Measurements from ENCODE around the gene THUMPD2.

THUMPD2 gene

GRCh38 chr2:39734445-39734844, 44.6 kb downstream of the THUMPD2 start:
- no peaks in the 10 kb centered on the region for H3K27me3 ChIP-seq
- H3K4me3 ChIP-seq (ENCODE audit: low read depth, low read length), result no peak overlapping the region
- H3K4me1 ChIP-seq, result peaks cover 17% of the 10 kb centered on the region
- TF ChIP-seq, protein P1, sequence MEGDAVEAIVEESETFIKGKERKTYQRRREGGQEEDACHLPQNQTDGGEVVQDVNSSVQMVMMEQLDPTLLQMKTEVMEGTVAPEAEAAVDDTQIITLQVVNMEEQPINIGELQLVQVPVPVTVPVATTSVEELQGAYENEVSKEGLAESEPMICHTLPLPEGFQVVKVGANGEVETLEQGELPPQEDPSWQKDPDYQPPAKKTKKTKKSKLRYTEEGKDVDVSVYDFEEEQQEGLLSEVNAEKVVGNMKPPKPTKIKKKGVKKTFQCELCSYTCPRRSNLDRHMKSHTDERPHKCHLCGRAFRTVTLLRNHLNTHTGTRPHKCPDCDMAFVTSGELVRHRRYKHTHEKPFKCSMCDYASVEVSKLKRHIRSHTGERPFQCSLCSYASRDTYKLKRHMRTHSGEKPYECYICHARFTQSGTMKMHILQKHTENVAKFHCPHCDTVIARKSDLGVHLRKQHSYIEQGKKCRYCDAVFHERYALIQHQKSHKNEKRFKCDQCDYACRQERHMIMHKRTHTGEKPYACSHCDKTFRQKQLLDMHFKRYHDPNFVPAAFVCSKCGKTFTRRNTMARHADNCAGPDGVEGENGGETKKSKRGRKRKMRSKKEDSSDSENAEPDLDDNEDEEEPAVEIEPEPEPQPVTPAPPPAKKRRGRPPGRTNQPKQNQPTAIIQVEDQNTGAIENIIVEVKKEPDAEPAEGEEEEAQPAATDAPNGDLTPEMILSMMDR (IDR thresholded peaks at IDR 0.05; ENCODE audit: low read depth, low read length), result no peak
- H3K9me3 ChIP-seq, result no peaks in the 10 kb centered on the region
- DNase-seq, result no peak
- H3K36me3 ChIP-seq, result peaks cover 45% of the 10 kb centered on the region

DNA sequence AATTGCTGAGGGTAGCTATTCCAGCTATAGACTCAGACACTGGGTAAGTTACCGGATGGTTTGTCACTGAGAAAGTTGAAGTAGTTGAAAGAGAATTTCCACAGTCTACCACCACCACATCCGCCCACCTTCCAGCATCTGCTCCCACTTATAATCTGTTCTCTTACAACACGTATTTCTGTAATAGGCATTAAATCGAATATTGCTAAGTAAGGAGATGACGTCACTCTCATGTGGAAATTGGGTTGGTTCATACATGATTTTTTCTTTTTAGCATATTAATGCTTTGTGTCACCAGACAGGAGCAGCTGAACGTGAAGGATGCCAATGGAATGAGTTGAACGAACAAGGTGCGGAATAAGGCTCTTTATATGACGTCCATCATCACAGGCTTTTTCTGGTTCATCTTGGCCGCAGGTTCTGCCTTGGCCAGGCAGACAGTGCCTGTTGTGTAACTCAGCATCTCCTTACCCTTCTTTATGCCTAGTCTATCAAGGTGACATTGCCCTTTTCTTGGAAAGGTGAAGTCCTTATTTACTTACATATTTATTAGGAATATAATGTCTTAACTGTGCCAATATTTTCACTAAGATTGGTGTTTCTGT, 45.9 kb downstream of the THUMPD2 start:
- H3K4me1 ChIP-seq, result peaks cover 17% of the 10 kb centered on the region
- no peaks in the 10 kb centered on the region for H3K27me3 ChIP-seq
- H3K4me3 ChIP-seq (ENCODE audit: low read depth, low read length), result no peak overlapping the region
- H3K36me3 ChIP-seq, result peaks cover 36% of the 10 kb centered on the region
- TF ChIP-seq, protein P1 (IDR thresholded peaks at IDR 0.05; ENCODE audit: low read depth, low read length), result no peak
- DNase-seq, result no peak
- H3K9me3 ChIP-seq, result no peaks in the 10 kb centered on the region

GRCh38 chr2:39732482-39732881, 46.6 kb downstream of the THUMPD2 start:
- H3K36me3 ChIP-seq, result peaks cover 29% of the 10 kb centered on the region
- TF ChIP-seq, protein P1 (IDR thresholded peaks at IDR 0.05; ENCODE audit: low read depth, low read length), result no peak
- DNase-seq, result peak; percentile 65
- H3K27me3 ChIP-seq, result no peaks in the 10 kb centered on the region
- H3K9me3 ChIP-seq, result no peaks in the 10 kb centered on the region
- peaks cover 17% of the 10 kb centered on the region for H3K4me1 ChIP-seq
- H3K4me3 ChIP-seq (ENCODE audit: low read depth, low read length), result no peak overlapping the region

DNA sequence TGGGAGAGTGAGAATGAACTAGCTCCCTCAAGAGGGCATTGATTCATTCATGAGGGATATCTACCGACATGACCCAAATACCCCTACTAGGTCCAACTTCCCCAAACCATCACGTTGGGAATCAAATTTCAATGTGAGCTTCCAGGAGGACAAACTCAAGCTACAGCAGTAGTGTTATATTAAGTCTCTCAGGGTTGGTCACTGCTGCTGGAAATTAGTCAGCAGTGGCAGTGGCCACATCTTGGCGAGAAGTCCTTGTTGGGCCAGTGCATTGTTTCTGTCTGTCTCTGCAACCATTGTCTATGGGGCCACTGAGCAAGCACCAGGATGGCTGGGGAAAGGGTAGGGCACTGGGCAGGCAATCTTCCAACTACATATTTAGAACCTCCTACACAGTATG, 47.5 kb downstream of the THUMPD2 start:
- Histone ChIP-seq H3K36me3 (peaks cover 21% of the 10 kb centered on the region), H3K27me3 (no peaks in the 10 kb centered on the region), H3K9me3 (no peaks in the 10 kb centered on the region), H3K4me1 (peaks cover 17% of the 10 kb centered on the region), H3K4me3 (ENCODE audit: low read depth, low read length) (no peak overlapping the region)
- TF ChIP-seq, protein P1 (IDR thresholded peaks at IDR 0.05; ENCODE audit: low read depth, low read length), result no peak
- no peak for DNase-seq

GRCh38 chr2:39730685-39731302, 48.3 kb downstream of the THUMPD2 start:
- Histone ChIP-seq H3K4me3 (ENCODE audit: low read depth, low read length) (no peak overlapping the region), H3K9me3 (no peaks in the 10 kb centered on the region), H3K4me1 (peaks cover 17% of the 10 kb centered on the region), H3K36me3 (peaks cover 16% of the 10 kb centered on the region), H3K27me3 (no peaks in the 10 kb centered on the region)
- TF ChIP-seq, protein P1 (IDR thresholded peaks at IDR 0.05; ENCODE audit: low read depth, low read length), result peak; percentile 84
- no peak for DNase-seq

DNA sequence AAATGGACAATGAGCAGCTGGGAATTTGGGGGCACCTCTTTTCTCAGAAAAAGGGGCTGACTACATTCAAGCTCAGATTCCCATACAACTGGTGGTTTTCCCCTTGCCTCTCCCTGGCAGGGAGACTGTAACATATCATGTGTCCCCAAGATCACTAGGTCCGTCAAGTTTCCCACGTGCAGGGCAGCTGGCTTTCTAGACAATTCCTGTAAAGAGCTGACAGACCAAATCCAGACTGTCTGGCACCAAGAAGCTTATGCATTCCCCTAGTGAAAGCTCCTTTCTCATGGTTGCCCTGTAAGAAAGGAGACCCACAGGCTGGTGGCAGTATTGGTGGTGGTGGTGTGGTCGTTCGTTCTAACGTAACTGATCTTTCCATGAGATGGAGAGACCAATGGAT, 48.8 kb downstream of the THUMPD2 start:
- Histone ChIP-seq H3K27me3 (no peaks in the 10 kb centered on the region), H3K9me3 (no peaks in the 10 kb centered on the region), H3K4me1 (peaks cover 17% of the 10 kb centered on the region), H3K4me3 (ENCODE audit: low read depth, low read length) (no peak overlapping the region), H3K36me3 (peaks cover 11% of the 10 kb centered on the region)
- TF ChIP-seq, protein P1 (IDR thresholded peaks at IDR 0.05; ENCODE audit: low read depth, low read length), result no peak
- DNase-seq, result no peak
